GM21825 (cell line): ENCODE measurements around the gene TJP2.

ENCODE experiments used
- ATAC-seq: cut with Tn5 transposase; IDR thresholded peaks from one replicate; pipeline ENCODE4 v1.9.1; 2021; ENCODE audit warnings: mild to moderate bottlenecking, moderate library complexity; ENCODE audit not compliant: unreplicated experiment

Gene TJP2

DNA sequence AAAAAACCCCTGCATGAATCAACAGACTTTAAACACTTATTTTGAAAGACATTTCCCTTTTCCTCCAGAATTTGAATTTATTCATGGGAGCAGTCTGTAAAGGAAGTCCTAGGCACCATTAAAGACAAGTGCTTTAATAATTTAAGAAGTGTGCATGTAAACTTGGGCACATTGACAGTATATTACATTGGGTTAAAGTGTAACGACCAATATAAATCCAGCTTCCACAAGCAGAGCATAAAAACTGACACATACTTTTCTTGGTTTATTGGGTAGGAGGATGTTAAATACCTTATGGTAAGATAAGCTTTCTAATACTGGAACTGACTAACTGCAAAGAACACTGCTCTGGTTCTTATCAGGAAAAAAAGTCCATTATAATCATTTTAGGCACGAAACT is 149.8 kb downstream of the TJP2 start:
- no peak for ATAC-seq
